ENCODE results near the gene KRTAP10-3. TPM values are rescaled to one million over a fixed set of nuclear protein-coding genes. Genes with fewer than 3 reads are reported as not detected.
"Not testable (repeated sequence)": the region's sequence is repeated elsewhere in the genome, so short reads cannot be mapped to it uniquely, and the experiment has no call there.

Gene KRTAP10-3
- total RNA-seq, 1 experiment from 2014 or later: not detected

DNA sequence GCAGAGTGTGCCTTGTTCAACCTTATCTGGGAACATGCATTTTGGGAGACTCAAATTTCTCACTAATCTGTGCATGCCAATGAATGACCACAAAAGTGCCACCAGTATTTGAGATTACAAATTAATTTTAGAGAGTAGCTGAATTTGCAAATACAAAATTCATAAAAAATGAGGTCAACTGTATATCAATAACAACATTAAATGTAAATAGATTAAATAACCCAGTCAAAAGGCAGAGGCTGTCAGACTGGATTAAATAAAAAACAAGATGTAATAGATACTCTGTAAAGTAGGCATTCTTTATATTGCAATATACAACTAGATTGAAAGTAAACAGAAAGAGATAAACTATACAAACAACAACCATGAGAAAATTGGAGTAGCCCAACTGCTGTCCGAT, 5.5 kb upstream of the KRTAP10-3 start:
- no peaks in the 10 kb centered on the region for H4K20me1 ChIP-seq (ENCODE audit: insufficient read depth)
- no peak overlapping the region for H2AFZ ChIP-seq (ENCODE audit: low read depth, low read length, poor library complexity, severe bottlenecking)
- ChIA-PET POLR2A (no interaction called here), RAD21 (ENCODE audit: low non-redundant PET in 1 of 2, low total read pairs in 2 of 2, uncharacterized antibody in 2 of 2, unreplicated experiment in 2 of 2) (no interaction called here), CTCF (no interaction called here)
- H3K36me3 ChIP-seq (ENCODE audit: control insufficient read depth in 1 of 2, insufficient read depth in 2 of 2, low read length in 2 of 2): no peaks in the 10 kb centered on the region
- no peak overlapping the region for H3K4me3 ChIP-seq (replicated peaks in 1 of 2; ENCODE audit: low read depth in 1 of 2, low read length in 2 of 2)
- H3K9ac ChIP-seq (ENCODE audit: low read length): no peak overlapping the region
- H3K79me2 ChIP-seq (ENCODE audit: insufficient read depth, low read length): no peaks in the 10 kb centered on the region
- H3K4me2 ChIP-seq (ENCODE audit: low read length): no peak overlapping the region
- H3K4me1 ChIP-seq (ENCODE audit: control insufficient read depth in 1 of 2, insufficient read depth in 2 of 2, low read length in 2 of 2): no peaks in the 10 kb centered on the region
- no peak for ATAC-seq
- no peak for DNase-seq (ENCODE audit: low read depth, low spot score)
- no peaks in the 10 kb centered on the region; the same call in 1 of the 2 replicates for H3K27me3 ChIP-seq (ENCODE audit: insufficient read depth, low read length)
- TF ChIP-seq ATF3 (IDR thresholded peaks at IDR 0.05): no peak
- no peak for TF ChIP-seq JUND (IDR thresholded peaks at IDR 0.05)
- no peak for TF ChIP-seq ELF1 (IDR thresholded peaks at IDR 0.05; ENCODE audit: borderline replicate concordance, low read depth)
- TF ChIP-seq, protein P1, sequence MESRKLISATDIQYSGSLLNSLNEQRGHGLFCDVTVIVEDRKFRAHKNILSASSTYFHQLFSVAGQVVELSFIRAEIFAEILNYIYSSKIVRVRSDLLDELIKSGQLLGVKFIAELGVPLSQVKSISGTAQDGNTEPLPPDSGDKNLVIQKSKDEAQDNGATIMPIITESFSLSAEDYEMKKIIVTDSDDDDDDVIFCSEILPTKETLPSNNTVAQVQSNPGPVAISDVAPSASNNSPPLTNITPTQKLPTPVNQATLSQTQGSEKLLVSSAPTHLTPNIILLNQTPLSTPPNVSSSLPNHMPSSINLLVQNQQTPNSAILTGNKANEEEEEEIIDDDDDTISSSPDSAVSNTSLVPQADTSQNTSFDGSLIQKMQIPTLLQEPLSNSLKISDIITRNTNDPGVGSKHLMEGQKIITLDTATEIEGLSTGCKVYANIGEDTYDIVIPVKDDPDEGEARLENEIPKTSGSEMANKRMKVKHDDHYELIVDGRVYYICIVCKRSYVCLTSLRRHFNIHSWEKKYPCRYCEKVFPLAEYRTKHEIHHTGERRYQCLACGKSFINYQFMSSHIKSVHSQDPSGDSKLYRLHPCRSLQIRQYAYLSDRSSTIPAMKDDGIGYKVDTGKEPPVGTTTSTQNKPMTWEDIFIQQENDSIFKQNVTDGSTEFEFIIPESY (IDR thresholded peaks at IDR 0.05; ENCODE audit: extremely low read depth, insufficient replicate concordance, low read length): no peak
- TF ChIP-seq MAX (IDR thresholded peaks at IDR 0.05): no peak
- no peak for TF ChIP-seq REST (IDR thresholded peaks at IDR 0.05; ENCODE audit: low read depth)
- no peak for TF ChIP-seq POLR2AphosphoS5 (IDR thresholded peaks at IDR 0.05; ENCODE audit: low read depth, low read length)
- no peak overlapping the region for H3K27ac ChIP-seq (ENCODE audit: low read depth, low read length)
- H3K9me3 ChIP-seq (ENCODE audit: control insufficient read depth in 1 of 2, insufficient read depth in 1 of 2, low read depth in 1 of 2, low read length in 2 of 2): no peaks in the 10 kb centered on the region
- intact Hi-C loops (cut with micrococcal nuclease): loop anchor here (10.0 kb wide), 1 partner anchor 111 kb away; no protein-coding TSS in a partner anchor
- no TSS peak for BruUV-seq (replicated peaks)
- H3K9me2 ChIP-seq (ENCODE audit: insufficient read depth): no peaks in the 10 kb centered on the region

DNA sequence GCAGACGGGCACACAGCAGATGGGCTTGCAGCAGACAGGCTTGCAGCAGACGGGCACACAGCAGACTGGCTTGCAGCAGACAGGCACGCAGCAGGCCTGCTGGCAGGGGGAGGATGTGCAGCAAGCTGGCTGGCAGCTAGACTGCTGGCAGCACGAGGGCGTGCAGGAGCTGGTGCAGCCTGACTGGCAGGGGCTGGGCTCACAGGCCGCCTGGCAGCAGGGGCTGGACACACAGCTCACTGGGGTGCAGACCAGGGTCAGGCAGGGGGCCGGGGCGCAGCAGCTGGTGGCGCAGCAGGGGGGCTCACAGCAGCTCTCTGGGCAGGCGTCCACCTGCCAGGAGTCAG, 293 bp downstream of the KRTAP10-3 start:
- CTCF ChIA-PET: not testable (repeated sequence)

More for the DNA sequence above, 293 bp downstream of the KRTAP10-3 start:
- H3K4me1 ChIP-seq (ENCODE audit: control insufficient read depth in 1 of 2, insufficient read depth in 2 of 2, low read length in 2 of 2); BruUV-seq (replicated peaks); H2AFZ ChIP-seq (ENCODE audit: low read depth, low read length, poor library complexity, severe bottlenecking); H3K79me2 ChIP-seq (ENCODE audit: insufficient read depth, low read length); intact Hi-C loops (cut with micrococcal nuclease); ATAC-seq; H4K20me1 ChIP-seq (ENCODE audit: insufficient read depth); DNase-seq (ENCODE audit: low read depth, low spot score); H3K4me2 ChIP-seq (ENCODE audit: low read length); H3K27me3 ChIP-seq (ENCODE audit: insufficient read depth, low read length); H3K9me3 ChIP-seq (ENCODE audit: control insufficient read depth in 1 of 2, insufficient read depth in 1 of 2, low read depth in 1 of 2, low read length in 2 of 2); H3K27ac ChIP-seq (ENCODE audit: low read depth, low read length); H3K9ac ChIP-seq (ENCODE audit: low read length); H3K4me3 ChIP-seq (replicated peaks in 1 of 2; ENCODE audit: low read depth in 1 of 2, low read length in 2 of 2); H3K36me3 ChIP-seq (ENCODE audit: control insufficient read depth in 1 of 2, insufficient read depth in 2 of 2, low read length in 2 of 2); H3K9me2 ChIP-seq (ENCODE audit: insufficient read depth); POLR2A ChIA-PET; RAD21 ChIA-PET (ENCODE audit: low non-redundant PET in 1 of 2, low total read pairs in 2 of 2, uncharacterized antibody in 2 of 2, unreplicated experiment in 2 of 2): not testable (repeated sequence)
